Bone marrow (tissue), 2 donors: Measurements from ENCODE around the gene TXN2.
"Not testable (repeated sequence)": the region's sequence is repeated elsewhere in the genome, so short reads cannot be mapped to it uniquely, and the experiment has no call there.

Source experiments
- DNase-seq, 2 donors: peaks; one replicate each; lab custom pipeline; 2025; lab: John Stamatoyannopoulos, UW

TXN2 gene

DNA sequence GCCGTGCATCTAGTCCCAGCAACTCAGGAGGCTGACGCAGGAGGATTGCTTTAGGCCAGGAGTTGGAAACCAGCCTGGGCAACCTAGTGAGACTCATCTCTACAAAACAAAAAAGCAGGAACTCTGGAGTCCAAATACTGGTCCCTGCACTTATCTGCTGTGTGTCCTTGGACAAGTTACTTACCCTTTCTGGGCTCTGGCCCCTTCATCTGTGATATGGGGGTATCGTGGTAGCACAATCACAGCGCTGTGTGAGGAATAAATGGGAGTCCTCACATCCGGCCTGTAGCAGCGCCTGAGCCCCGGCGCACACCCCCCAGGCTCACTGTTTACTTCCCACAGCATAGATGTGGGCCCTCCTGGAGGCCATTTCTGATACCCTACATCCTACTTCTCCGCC lies 49.5 kb downstream of the TXN2 start:
- DNase-seq, result no peak

DNA sequence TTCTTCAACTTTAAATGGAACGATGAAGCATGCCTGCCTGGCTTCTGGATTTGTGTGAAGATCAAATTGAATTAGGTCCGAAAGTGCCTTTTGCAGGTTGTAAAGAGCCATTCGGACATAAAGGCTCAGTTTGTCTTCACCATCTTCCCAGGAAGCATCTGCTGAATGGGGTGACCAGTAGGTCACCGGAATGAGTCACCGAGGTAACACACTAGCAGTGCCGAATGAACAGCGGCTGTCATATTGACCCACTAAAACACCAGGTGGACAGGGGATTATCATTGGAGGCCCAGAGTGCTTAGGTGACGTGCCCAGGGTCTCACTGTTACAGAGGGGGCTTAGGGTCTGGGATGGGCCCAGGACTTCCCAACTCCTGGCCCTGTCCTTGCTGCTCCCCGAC lies 50.6 kb downstream of the TXN2 start:
- no peak for DNase-seq

DNA sequence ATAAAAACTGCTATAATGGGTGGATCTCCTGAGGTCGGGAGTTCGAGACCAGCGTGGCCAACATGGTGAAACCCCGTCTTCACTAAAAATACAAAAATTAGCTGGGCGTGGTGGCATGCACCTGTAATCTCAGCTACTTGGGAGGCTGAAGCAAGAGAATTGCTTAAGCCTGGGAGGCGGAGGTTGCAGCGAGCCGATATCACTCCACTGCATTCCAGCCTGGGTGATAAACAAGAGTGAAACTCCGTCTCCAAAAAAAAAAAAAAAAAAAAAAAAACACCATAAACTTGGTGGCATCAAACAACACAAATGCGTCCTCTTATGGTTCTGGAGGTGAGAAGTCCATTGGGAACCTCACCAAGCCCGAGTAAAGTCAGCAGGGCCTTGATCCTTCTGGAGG lies 53.5 kb downstream of the TXN2 start:
- DNase-seq, result not testable (repeated sequence)

DNA sequence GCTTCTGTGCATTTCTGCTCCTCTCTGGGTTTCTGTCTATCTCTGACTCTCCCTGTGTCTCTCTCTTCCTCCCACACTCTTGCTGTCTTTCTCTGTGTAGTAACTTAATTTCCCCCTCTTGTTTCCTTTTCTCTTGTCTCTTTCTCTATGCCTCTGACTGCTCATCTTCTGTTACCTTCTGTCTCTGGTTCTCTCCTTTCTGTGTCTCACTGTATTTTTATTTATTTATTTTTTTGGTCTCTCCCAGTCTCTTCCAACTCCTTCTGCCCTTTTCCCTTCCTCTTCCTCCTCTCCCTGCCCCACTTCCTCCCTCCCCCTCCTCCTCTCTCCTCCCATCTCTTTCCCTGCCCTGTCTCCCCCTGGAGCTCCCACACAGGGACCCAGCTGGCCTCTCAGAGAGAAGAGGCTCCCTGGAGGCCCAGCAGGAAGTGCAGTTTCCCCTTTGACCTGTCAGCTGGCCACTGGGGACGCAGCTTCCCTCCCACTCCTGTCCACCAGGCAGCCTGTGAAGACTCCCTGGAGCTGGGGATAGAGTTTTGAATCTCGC lies 55.4 kb downstream of the TXN2 start:
- DNase-seq, result no peak

DNA sequence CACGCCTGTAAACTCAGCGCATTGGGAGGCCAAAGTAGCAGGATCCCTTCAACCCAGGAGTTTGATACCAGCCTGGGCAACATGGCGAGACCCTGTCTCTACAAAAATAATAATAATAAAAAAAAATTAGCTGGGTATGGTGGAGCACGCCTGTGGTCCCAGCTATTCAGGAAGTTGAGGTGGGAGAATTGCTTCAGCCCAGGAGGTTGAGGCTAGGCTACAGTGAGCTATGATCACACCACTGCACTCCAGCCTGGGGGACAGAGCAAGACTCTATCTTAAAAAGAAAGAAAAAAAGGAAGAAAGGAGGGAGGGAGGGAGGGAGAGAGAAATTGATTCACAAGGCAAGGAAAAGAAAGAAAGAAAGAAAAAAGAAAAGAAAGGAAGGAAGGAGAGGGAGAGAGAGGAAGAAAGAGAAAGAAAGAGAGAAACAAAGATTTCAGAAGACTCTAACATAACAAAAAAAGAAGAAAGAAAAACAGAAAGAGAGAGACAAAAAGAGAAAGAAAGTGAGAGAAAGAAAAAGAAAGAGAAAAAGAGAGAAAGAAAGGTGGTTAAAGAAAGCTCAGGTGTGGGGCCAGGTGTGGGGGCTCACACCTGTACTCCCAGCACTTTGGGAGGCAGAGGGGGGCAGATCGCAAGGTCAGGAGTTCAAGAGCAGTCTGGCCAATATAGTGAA lies 56.4 kb downstream of the TXN2 start:
- no peak for DNase-seq

DNA sequence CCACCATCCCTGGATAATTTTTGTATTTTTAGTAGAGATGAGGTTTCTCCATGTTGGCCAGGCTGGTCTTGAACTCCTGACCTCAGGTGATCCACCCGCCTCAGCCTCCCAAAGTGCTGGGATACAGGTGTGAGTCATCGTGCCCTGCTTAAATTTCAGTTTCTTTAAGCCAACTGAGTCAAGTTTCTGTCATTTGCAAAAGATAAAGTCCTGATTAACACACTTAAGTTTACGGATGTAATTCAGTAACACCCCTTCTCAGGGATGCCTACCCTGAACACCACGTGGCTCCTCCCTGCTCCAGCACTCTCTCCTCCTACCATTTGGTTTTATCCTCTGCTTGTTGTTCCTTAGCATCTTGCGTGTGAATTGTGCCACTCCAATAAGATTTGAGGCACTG lies 57.0 kb downstream of the TXN2 start:
- not testable (repeated sequence) for DNase-seq

DNA sequence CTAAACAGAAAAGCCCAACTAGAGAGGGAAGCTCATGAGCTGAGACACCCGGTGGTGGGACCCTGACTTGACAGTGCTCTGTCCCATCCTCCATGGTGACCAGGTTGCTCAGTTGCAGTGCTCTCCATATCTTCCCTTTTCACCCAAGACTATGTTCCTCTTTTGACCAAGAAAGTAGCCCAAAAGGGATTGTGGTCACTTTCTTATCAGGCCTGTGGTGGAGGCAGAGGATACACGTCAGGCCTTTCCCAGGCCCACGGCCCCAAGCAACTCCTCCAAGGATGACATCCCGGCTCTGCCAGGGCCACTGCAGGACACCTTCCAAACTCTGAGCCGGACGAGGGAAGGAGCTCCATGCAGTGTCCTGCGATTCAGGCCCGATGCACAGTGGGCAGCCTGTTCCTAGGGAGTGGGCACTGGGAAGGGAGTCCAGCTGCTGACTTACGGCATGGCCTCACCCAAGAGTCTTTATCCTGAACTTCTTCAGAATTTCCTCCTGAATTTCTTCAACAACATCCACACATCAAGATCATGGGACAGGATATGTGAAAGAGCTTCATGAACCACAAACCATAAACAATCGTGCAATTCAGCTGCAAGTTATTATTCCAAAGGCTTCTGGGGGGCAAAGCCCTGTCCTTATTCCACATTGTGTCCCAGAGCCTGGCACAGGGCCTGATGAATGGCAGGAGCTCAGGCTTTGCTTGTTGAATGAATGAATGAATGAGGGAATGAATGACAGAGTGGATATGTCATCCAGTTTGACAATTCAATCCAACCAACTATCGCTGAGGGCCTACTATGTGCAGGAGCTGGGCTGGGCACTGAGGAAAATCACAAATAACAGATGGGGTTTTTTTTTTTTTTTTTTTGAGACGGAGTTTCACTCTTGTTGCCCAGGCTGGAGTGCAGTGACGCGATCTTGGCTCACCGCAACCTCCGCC lies 57.7 kb downstream of the TXN2 start:
- DNase-seq, result no peak

DNA sequence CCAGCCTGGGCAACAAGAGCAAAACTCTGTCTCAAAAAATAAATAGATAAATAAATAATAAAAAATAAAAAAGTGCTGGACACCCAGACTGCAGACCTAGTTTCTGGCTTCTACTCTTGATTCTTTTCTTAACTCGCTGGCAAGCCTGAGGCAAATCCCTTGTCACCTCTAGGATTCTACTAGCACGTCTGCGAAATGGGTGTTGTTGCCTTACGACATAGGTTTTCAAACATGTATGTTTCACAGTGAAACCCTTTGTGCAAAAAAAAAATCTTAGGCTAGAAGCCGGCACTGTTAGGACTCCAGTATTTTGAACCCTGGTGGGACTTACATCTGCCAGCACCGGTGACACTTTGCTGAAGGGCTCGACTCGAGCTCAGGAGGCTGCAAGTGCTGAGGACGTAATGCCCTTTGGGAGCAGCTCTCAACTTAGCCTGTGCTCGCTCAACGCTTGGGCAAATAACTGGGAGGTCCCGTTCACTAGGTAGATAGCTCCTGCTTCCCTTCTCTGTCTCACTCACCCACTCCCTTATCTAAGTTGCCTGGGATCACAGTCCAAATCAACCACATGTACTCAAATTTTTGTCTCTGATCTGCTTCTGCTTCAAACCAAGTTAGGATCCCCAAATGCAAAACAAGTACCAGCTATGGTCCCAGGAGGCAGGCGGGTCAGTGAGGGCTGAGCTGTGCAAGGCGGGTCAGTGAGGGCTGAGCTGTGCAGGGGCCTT lies 59.0 kb downstream of the TXN2 start:
- DNase-seq, result no peak

DNA sequence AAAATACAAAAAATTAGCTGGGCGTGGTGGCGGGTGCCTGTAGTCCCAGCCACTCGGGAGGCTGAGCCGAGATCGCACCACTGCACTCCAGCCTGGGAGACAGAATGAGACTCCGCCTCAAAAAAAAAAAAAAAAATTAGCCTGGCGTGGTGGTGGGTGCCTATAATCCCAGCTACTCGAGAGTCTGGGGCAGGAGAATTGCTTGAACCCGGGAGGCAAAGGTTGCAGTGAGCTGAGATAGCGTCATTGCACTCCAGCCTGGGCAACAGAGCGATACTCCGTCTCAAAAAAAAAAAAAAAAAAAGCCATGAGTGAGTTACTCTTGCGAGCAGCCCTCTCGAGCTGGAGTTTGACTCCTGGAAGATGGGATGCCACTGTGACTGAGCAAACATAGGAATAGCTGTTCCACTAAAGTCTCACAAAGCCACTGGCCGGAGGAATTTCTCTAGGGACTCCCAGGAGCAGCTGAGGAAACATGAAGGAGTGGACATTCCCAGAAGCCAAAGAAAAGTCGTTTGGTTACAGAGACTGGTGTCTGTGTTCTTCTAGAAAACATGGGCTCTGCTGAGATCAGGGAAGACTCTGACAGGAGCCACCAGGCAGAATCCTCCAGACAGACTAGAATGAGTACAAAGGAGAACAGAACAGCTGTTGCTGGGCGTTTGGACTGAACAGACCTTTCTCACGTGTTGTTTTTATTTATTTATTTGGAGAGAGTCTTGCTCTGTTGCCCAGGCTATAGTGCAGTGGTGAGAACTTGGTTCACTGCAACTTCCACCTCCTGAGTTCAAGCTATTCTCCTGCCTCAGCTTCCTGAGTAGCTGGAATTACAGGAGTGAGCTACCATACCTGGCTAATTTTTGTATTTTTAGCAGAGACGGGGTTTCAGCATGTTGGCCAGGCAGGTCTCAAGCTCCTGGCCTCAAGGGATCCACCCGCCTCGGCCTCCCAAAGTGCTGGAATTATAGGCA lies 61.2 kb downstream of the TXN2 start:
- no peak for DNase-seq

DNA sequence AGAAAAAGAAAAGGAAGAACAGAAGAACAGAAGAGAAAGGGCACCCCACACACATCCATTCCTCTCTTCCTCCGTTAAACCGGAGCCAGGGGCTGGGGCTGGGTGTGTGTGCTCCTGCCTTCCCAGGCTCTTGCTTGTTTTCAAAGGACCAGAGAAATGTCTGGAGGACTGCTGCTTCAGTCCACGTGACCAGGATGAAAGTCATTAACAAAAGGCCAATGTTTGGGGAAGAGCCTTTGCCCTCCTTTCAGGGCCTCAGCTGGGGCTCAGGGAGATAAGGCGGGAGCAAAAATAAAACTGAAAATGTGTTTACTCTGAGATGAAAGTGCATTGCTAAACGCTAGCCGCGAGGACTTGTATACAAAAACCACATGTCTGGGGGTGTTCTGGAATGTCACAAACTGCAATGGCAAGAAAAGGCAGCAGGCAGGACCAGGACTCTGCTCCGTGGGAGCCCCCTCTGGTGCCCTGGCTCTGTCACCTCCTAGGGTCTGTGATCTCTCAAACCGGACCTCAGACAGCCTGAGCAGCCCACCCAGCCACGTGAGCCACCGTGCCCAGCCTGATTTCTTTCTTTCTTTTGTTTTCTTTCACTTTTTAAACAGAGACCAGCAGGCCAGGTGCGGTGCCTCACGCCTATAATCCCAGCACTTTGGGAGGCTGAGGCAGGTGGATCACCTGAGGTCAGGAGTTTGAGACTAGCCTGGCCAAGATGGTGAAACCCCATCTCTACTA lies 62.1 kb downstream of the TXN2 start:
- DNase-seq, result no peak

DNA sequence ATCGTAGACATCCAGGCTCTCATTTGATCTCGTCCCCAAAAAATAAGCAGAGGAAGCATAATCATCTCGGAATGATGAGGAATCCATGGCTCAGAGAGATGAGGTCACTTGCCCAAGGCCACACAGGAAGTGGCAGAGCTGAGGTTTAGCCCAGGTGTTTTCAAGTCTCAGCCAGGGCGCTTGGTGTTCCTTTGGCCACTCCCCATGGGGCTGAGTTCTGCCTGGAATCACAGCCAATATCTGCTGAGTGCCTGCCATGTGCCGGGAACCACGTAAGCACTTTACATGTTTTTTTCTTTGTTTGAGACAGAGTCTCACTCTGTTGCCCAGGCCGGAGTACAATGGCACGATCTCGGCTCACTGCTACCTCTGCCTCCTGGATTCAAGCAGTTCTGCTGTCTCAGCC lies 64.2 kb downstream of the TXN2 start:
- DNase-seq, result no peak
